ENCODE data around the gene RAPGEF3. TPM values are rescaled to one million over a fixed set of nuclear protein-coding genes. Genes with fewer than 3 reads are reported as not detected.

RAPGEF3 gene
- total RNA-seq, 6 donors from 2014 or later, result 19.0 to 94.0 (median 52.1) TPM

- H3K4me1 ChIP-seq, result peaks cover 42 to 54% (median 45%) of the 10 kb centered on the region in 4 donors
- TF ChIP-seq CTCF (IDR thresholded peaks at IDR 0.05) (no peak), POLR2A (IDR thresholded peaks at IDR 0.05) (no peak)
- DNase-seq, result no peak
- H3K27me3 ChIP-seq, result no peaks in the 10 kb centered on the region
- peak in 1 of 2 donors; percentile 13 for ATAC-seq (ENCODE audit: low FRiP score in 2 of 2)
- no peak overlapping the region for H3K4me3 ChIP-seq
- no peaks in the 10 kb centered on the region for H3K9me3 ChIP-seq
- WGBS, 2 donors, result 65 to 79% methylated on average over 4 to 11 of the region's 11 CpGs
- H3K36me3 ChIP-seq, result peaks cover 11 to 48% (median 39%) of the 10 kb centered on the region in 4 donors
- peak overlapping the region in 3 of 4 donors; percentile 18 to 30 (median 22) for H3K27ac ChIP-seq
These were observed 21.3 kb upstream of the RAPGEF3 start for GRCh38 chr12:47779943-47780504.

- TF ChIP-seq CTCF (IDR thresholded peaks at IDR 0.05), result peak; percentile 84 to 94 (median 93)
- no peak for TF ChIP-seq EP300 (IDR thresholded peaks at IDR 0.05)
- Histone ChIP-seq H3K27ac (peak overlapping the region in 3 of 4 donors; percentile 18 to 30 (median 22)), H3K4me1 (peaks cover 48 to 60% (median 51%) of the 10 kb centered on the region in 4 donors), H3K36me3 (peaks cover 5 to 42% (median 33%) of the 10 kb centered on the region in 4 donors), H3K27me3 (no peaks in the 10 kb centered on the region), H3K9me3 (no peaks in the 10 kb centered on the region), H3K4me3 (no peak overlapping the region)
- DNase-seq, result peak in 1 of 2 donors; percentile 91
- peak; percentile 89 for ATAC-seq (ENCODE audit: low FRiP score in 2 of 2)
- 13 to 40% methylated on average over 9 to 19 of the region's 19 CpGs for WGBS, 2 donors
These were observed 20.7 kb upstream of the RAPGEF3 start for GRCh38 chr12:47779301-47779942.

- Histone ChIP-seq H3K4me1 (peaks cover 53 to 65% (median 57%) of the 10 kb centered on the region in 4 donors), H3K9me3 (no peaks in the 10 kb centered on the region), H3K4me3 (no peak overlapping the region), H3K27ac (peak overlapping the region in 1 of 4 donors; percentile 83), H3K36me3 (peaks cover 0 to 37% (median 28%) of the 10 kb centered on the region in 4 donors), H3K27me3 (no peaks in the 10 kb centered on the region)
- ATAC-seq (ENCODE audit: low FRiP score in 2 of 2) (no peak), DNase-seq (no peak)
- 65 to 71% methylated on average over 5 to 14 of the region's 14 CpGs for WGBS, 2 donors
- TF ChIP-seq POLR2AphosphoS5 (IDR thresholded peaks at IDR 0.05) (no peak), POLR2A (IDR thresholded peaks at IDR 0.05) (no peak), EP300 (IDR thresholded peaks at IDR 0.05) (no peak)
These were observed 20.2 kb upstream of the RAPGEF3 start for GRCh38 chr12:47778881-47779280.

GRCh38 chr12:47777741-47778558, 19.3 kb upstream of the RAPGEF3 start:
- H3K27ac ChIP-seq, result peak overlapping the region; percentile 27 to 90 (median 76)
- no peak for DNase-seq
- TF ChIP-seq POLR2AphosphoS5 (IDR thresholded peaks at IDR 0.05), result peak in 1 of 2 donors; percentile 41
- no peak for TF ChIP-seq CTCF (IDR thresholded peaks at IDR 0.05)

GRCh38 chr12:47777151-47777550, 18.5 kb upstream of the RAPGEF3 start:
- DNase-seq (no peak), ATAC-seq (ENCODE audit: low FRiP score in 2 of 2) (no peak)
- TF ChIP-seq EP300 (IDR thresholded peaks at IDR 0.05) (no peak), CTCF (IDR thresholded peaks at IDR 0.05) (no peak), POLR2AphosphoS5 (IDR thresholded peaks at IDR 0.05) (no peak), POLR2A (IDR thresholded peaks at IDR 0.05) (no peak)
- Histone ChIP-seq H3K4me1 (peaks cover 63 to 71% (median 66%) of the 10 kb centered on the region in 4 donors), H3K36me3 (peaks cover 0 to 19% (median 11%) of the 10 kb centered on the region in 4 donors), H3K4me3 (no peak overlapping the region), H3K27me3 (no peaks in the 10 kb centered on the region), H3K27ac (peak overlapping the region; percentile 27 to 90 (median 76)), H3K9me3 (no peaks in the 10 kb centered on the region)
- 75 to 91% methylated on average over 1 of the region's 1 CpG for WGBS, 2 donors

More at GRCh38 chr12:47777741-47778558, 19.3 kb upstream of the RAPGEF3 start:
- no peak for ATAC-seq (ENCODE audit: low FRiP score in 2 of 2)
- 36 to 41% methylated on average over 9 of the region's 9 CpGs for WGBS, 2 donors
- Histone ChIP-seq H3K4me1 (peaks cover 56 to 64% (median 60%) of the 10 kb centered on the region in 4 donors), H3K36me3 (peaks cover 0 to 27% (median 19%) of the 10 kb centered on the region in 4 donors), H3K4me3 (no peak overlapping the region), H3K9me3 (no peaks in the 10 kb centered on the region), H3K27me3 (no peaks in the 10 kb centered on the region)

All from upper lobe of left lung (tissue), 6 donors.